ENCODE data around the gene CARM1. TPM values are rescaled to one million over a fixed set of nuclear protein-coding genes. Genes with fewer than 3 reads are reported as not detected.

CARM1 gene
- total RNA-seq, 2 donors from 2014 or later = 18.5 to 21.2 TPM

GRCh38 chr19:10881403-10882107, 10.2 kb downstream of the CARM1 start:
- Histone ChIP-seq H3K9me3 (no peaks in the 10 kb centered on the region), H3K27me3 (replicated peaks; ENCODE audit: insufficient read depth) (no peaks in the 10 kb centered on the region), H3K36me3 (no peaks in the 10 kb centered on the region), H3K4me3 (no peak overlapping the region), H3K27ac (no peak overlapping the region), H3K4me1 (ENCODE audit: control insufficient read depth in 1 of 2, low read depth in 2 of 2) (peaks cover 25 to 50% of the 10 kb centered on the region in 2 donors)
- no peak for ATAC-seq (ENCODE audit: insufficient number of reproducible peaks, low FRiP score, low read depth)
- TF ChIP-seq, protein P1, sequence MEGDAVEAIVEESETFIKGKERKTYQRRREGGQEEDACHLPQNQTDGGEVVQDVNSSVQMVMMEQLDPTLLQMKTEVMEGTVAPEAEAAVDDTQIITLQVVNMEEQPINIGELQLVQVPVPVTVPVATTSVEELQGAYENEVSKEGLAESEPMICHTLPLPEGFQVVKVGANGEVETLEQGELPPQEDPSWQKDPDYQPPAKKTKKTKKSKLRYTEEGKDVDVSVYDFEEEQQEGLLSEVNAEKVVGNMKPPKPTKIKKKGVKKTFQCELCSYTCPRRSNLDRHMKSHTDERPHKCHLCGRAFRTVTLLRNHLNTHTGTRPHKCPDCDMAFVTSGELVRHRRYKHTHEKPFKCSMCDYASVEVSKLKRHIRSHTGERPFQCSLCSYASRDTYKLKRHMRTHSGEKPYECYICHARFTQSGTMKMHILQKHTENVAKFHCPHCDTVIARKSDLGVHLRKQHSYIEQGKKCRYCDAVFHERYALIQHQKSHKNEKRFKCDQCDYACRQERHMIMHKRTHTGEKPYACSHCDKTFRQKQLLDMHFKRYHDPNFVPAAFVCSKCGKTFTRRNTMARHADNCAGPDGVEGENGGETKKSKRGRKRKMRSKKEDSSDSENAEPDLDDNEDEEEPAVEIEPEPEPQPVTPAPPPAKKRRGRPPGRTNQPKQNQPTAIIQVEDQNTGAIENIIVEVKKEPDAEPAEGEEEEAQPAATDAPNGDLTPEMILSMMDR (IDR thresholded peaks at IDR 0.05) = no peak
- no peak for DNase-seq (ENCODE audit: low spot score)

DNA sequence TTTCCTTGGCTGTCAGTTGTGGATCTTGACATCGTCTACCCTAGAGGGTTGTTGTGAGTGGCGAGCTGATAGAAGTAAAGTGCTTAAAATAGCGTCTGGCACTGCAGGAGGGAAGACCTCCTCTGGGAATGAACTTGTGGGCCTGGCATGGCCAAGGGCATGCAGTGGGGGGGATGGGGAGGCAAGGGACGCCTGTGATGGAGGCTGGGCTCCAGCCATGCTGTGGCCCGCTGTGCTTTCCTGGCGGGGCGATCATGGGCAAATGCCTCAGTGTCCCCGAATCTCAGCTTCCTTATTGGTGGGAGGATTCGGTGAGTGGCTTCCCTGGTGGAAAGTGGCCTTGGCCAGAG, 10.7 kb downstream of the CARM1 start:
- no peaks in the 10 kb centered on the region for H3K27me3 ChIP-seq (replicated peaks; ENCODE audit: insufficient read depth)
- ATAC-seq (ENCODE audit: insufficient number of reproducible peaks, low FRiP score, low read depth) = no peak
- TF ChIP-seq, protein P1 (IDR thresholded peaks at IDR 0.05) = no peak
- H3K9me3 ChIP-seq = no peaks in the 10 kb centered on the region
- H3K4me1 ChIP-seq (ENCODE audit: control insufficient read depth in 1 of 2, low read depth in 2 of 2) = peaks cover 22 to 47% of the 10 kb centered on the region in 2 donors
- H3K36me3 ChIP-seq = no peaks in the 10 kb centered on the region
- no peak for DNase-seq (ENCODE audit: low spot score)
- H3K4me3 ChIP-seq = no peak overlapping the region
- no peak overlapping the region for H3K27ac ChIP-seq

GRCh38 chr19:10884274-10884673, 12.9 kb downstream of the CARM1 start:
- Histone ChIP-seq H3K27me3 (replicated peaks; ENCODE audit: insufficient read depth) (no peaks in the 10 kb centered on the region), H3K4me1 (ENCODE audit: control insufficient read depth in 1 of 2, low read depth in 2 of 2) (peaks cover 9 to 44% of the 10 kb centered on the region in 2 donors), H3K9me3 (no peaks in the 10 kb centered on the region), H3K36me3 (no peaks in the 10 kb centered on the region), H3K27ac (no peak overlapping the region), H3K4me3 (no peak overlapping the region)
- DNase-seq (ENCODE audit: low spot score) (no peak), ATAC-seq (ENCODE audit: insufficient number of reproducible peaks, low FRiP score, low read depth) (no peak)
- TF ChIP-seq, protein P1 (IDR thresholded peaks at IDR 0.05) = no peak

DNA sequence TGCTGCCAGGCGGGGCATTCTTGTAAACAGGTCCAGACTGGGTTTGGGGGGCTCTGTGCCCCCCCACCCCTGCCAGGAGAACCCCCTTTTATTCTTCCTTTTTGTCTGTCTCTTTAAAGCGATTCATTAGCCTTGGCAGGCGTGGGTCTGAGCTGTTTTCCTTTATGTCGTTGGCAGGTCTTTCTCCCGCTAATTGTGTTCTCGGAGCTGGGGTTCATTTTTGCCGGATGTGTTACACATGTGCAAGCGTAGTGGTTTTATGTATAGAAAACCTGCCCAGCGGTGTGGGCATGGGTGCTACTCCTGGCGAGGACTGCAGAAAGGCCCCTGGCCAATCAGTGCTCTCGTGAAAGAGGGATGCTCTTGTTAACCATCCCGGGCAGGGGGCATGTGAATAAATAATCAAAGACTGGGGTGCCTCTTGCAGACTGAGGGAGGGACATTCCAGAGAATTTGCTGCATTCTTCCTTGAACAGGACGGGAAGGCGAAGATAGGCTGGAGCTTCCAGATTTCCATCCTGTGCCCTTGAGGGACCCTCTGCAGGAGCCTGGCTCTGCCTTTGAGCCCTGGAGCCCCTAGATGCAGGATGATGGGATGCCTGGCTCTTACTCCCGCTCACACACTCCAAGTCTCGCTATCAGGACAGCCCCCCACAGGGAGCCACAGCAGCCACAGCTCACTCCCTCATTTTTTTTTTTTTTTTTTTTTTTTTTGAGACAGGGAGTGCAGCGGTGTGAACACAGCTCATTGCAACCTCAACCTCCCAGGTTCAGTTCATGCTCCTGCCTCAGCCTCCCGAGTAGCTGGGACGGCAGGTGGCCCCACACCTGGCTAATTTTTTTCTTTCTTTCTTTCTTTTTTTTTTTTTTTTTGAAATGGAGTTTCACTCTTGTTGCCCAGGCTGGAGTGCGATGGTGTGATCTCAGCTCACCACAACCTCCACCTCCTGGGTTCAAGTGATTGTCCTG, 14.1 kb downstream of the CARM1 start:
- ATAC-seq (ENCODE audit: insufficient number of reproducible peaks, low FRiP score, low read depth) = no peak
- H3K4me3 ChIP-seq = no peak overlapping the region
- H3K27me3 ChIP-seq (replicated peaks; ENCODE audit: insufficient read depth) = no peaks in the 10 kb centered on the region
- no peak for DNase-seq (ENCODE audit: low spot score)
- no peaks in the 10 kb centered on the region for H3K9me3 ChIP-seq
- H3K27ac ChIP-seq = no peak overlapping the region
- peaks cover 9 to 44% of the 10 kb centered on the region in 2 donors for H3K4me1 ChIP-seq (ENCODE audit: control insufficient read depth in 1 of 2, low read depth in 2 of 2)
- TF ChIP-seq, protein P1 (IDR thresholded peaks at IDR 0.05) = no peak
- H3K36me3 ChIP-seq = no peaks in the 10 kb centered on the region

Measured in thoracic aorta (tissue), 2 donors.